Erythroblast (primary cell): Measurements from ENCODE around the gene CNOT1.

Experiments
- DNase-seq, 2 experiments: peaks; one replicate each; lab custom pipeline; 2025; lab: John Stamatoyannopoulos, UW
- GATA1 ChIP-seq: IDR thresholded peaks from 2 replicates; pipeline ENCODE4 v1.6.1; 2011; ENCODE audit warnings: low read depth, mild to moderate bottlenecking, control low read depth, low read length, moderate library complexity
- POLR2A ChIP-seq: IDR thresholded peaks from 2 replicates; pipeline ENCODE4 v1.6.1; 2011; ENCODE audit warnings: mild to moderate bottlenecking, low read length

CNOT1 gene

GRCh38 chr16:58510097-58510775 is 119.4 kb downstream of the CNOT1 start:
- TF ChIP-seq GATA1: no peak
- TF ChIP-seq POLR2A: no peak
- no peak for DNase-seq

- TF ChIP-seq POLR2A (no peak), GATA1 (no peak)
- DNase-seq: no peak
Measured at GRCh38 chr16:58509256-58510096, 120.2 kb downstream of the CNOT1 start.

GRCh38 chr16:58508671-58509251 is 120.9 kb downstream of the CNOT1 start:
- TF ChIP-seq GATA1: no peak
- TF ChIP-seq POLR2A: no peak
- DNase-seq: no peak

GRCh38 chr16:58507963-58508670 is 121.5 kb downstream of the CNOT1 start:
- no peak for DNase-seq
- TF ChIP-seq GATA1: no peak
- TF ChIP-seq POLR2A: no peak

GRCh38 chr16:58507195-58507962 is 122.2 kb downstream of the CNOT1 start:
- DNase-seq: no peak
- TF ChIP-seq GATA1 (no peak), POLR2A (no peak)

- no peak for DNase-seq
- TF ChIP-seq POLR2A (no peak), GATA1 (no peak)
Measured at GRCh38 chr16:58506241-58507194, 123.1 kb downstream of the CNOT1 start.

- no peak for DNase-seq
- no peak for TF ChIP-seq GATA1
- no peak for TF ChIP-seq POLR2A
Measured at GRCh38 chr16:58503863-58504688, 125.5 kb downstream of the CNOT1 start.

- TF ChIP-seq GATA1 (no peak), POLR2A (no peak)
- DNase-seq: no peak
Measured at GRCh38 chr16:58503166-58503862, 126.3 kb downstream of the CNOT1 start.

- TF ChIP-seq POLR2A (no peak), GATA1 (no peak)
- no peak for DNase-seq
Measured at GRCh38 chr16:58502217-58502921, 127.3 kb downstream of the CNOT1 start.

GRCh38 chr16:58501242-58502131 is 128.1 kb downstream of the CNOT1 start:
- no peak for TF ChIP-seq POLR2A
- no peak for TF ChIP-seq GATA1
- peak in 1 of 2 experiments; percentile 22 for DNase-seq
